Progenitor cell of endocrine pancreas (in vitro differentiated cells): Measurements from ENCODE around the gene ZNF554. TPM values are rescaled to one million over a fixed set of nuclear protein-coding genes. Genes with fewer than 3 reads are reported as not detected.
"Not testable (repeated sequence)": the region's sequence is repeated elsewhere in the genome, so short reads cannot be mapped to it uniquely, and the experiment has no call there.

ENCODE experiments used
- DNase-seq: peaks from one replicate; pipeline ENCODE4 v3.0.0; 2021; ENCODE audit warnings: low spot score; ENCODE audit not compliant: unreplicated experiment
- H3K27ac Mint-ChIP-seq: 2 replicates; pipeline ENCODE4 v1.8.0; 2021; ENCODE audit warnings: mild to moderate bottlenecking, moderate library complexity, mixed read lengths
- H3K27me3 Mint-ChIP-seq: 2 replicates; pipeline ENCODE4 v1.8.0; 2021; ENCODE audit warnings: mixed read lengths
- H3K36me3 Mint-ChIP-seq: 2 replicates; pipeline ENCODE4 v1.8.0; 2022; ENCODE audit warnings: mixed read lengths; ENCODE audit not compliant: insufficient read depth
- H3K4me1 Mint-ChIP-seq: 2 replicates; pipeline ENCODE4 v1.8.0; 2021; ENCODE audit warnings: low read depth, mixed read lengths
- H3K4me3 Mint-ChIP-seq: 2 replicates; pipeline ENCODE4 v1.8.0; 2021; ENCODE audit warnings: low read depth, mild to moderate bottlenecking, moderate library complexity, mixed read lengths
- H3K9me3 Mint-ChIP-seq: 2 replicates; pipeline ENCODE4 v1.8.0; 2021; ENCODE audit warnings: low read depth, mixed read lengths
- CTCF ChIP-seq: fragments of 200-600 bp; sonication (generic); IDR thresholded peaks from one replicate; pipeline ENCODE4 v1.5.0; 2021; ENCODE audit warnings: antibody characterized with exemption, mild to moderate bottlenecking; ENCODE audit not compliant: unreplicated experiment
- total RNA-seq: library from RNA; stranded (reverse); gene quantifications from 2 replicates; pipeline ENCODE4 v1.2.1, GENCODE V29; 2021

The ZNF554 gene
- total RNA-seq, 1 donor from 2014 or later, result 14.1 TPM

GRCh38 chr19:2788237-2788636 lies 31.4 kb upstream of the ZNF554 start:
- H3K4me3 Mint-ChIP-seq, result peak overlapping the region; percentile 47
- H3K27me3 Mint-ChIP-seq, result no peaks in the 10 kb centered on the region
- peaks cover 3% of the 10 kb centered on the region for H3K36me3 Mint-ChIP-seq
- no peaks in the 10 kb centered on the region for H3K9me3 Mint-ChIP-seq
- H3K27ac Mint-ChIP-seq, result no peak overlapping the region
- H3K4me1 Mint-ChIP-seq, result peaks cover 11% of the 10 kb centered on the region
- TF ChIP-seq CTCF, result no peak
- DNase-seq, result no peak

DNA sequence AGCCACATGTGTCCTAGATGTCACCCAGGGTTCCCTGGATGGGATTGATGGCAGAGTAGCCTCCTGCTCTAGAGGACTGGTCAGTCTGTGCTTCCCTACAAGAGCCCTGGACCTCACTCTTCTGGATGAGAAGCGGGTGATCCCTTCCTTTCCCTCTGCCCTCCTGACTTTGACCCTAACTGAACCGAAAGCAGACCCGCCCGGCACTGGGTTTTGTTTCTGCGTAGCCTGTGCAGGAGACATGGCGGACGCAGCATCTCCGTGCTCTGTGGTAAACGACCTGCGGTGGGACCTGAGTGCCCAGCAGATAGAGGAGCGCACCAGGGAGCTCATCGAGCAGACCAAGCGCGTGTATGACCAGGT lies 29.5 kb upstream of the ZNF554 start:
- Mint-ChIP-seq H3K4me3 (no peak overlapping the region), H3K9me3 (no peaks in the 10 kb centered on the region), H3K36me3 (peaks cover 6% of the 10 kb centered on the region), H3K27ac (no peak overlapping the region), H3K27me3 (no peaks in the 10 kb centered on the region), H3K4me1 (peaks cover 8% of the 10 kb centered on the region)
- DNase-seq, result no peak
- no peak for TF ChIP-seq CTCF

GRCh38 chr19:2790557-2791271 lies 29.0 kb upstream of the ZNF554 start:
- DNase-seq, result no peak
- TF ChIP-seq CTCF, result no peak
- H3K4me3 Mint-ChIP-seq, result no peak overlapping the region
- no peak overlapping the region for H3K27ac Mint-ChIP-seq
- peaks cover 7% of the 10 kb centered on the region for H3K4me1 Mint-ChIP-seq
- peaks cover 10% of the 10 kb centered on the region for H3K36me3 Mint-ChIP-seq
- H3K27me3 Mint-ChIP-seq, result no peaks in the 10 kb centered on the region
- H3K9me3 Mint-ChIP-seq, result no peaks in the 10 kb centered on the region

DNA sequence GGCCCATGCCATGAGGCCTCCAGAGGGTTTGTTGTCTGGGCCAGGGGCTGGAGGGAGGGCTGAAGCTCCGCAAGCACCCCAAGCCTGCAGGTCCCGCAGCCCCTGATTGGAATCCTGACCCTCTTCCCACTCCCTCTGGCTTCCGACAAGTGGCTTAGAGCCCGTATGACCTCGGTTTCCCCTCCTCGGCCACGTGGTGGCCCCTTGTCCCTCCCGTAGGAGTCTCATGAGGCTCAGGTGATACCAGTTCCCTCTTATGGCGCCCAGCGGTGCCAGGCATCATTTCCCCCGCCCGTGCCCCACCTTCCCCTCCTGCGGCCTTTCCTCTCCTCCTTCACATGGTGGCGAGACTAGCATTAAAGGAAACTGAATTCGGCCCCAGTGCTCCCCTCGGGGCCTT lies 28.2 kb upstream of the ZNF554 start:
- peaks cover 14% of the 10 kb centered on the region for H3K36me3 Mint-ChIP-seq
- H3K9me3 Mint-ChIP-seq, result no peaks in the 10 kb centered on the region
- TF ChIP-seq CTCF, result no peak
- H3K4me3 Mint-ChIP-seq, result no peak overlapping the region
- DNase-seq, result no peak
- H3K4me1 Mint-ChIP-seq, result peaks cover 4% of the 10 kb centered on the region
- H3K27ac Mint-ChIP-seq, result no peak overlapping the region
- H3K27me3 Mint-ChIP-seq, result no peaks in the 10 kb centered on the region

- Mint-ChIP-seq H3K27ac (peak overlapping the region; percentile 62), H3K4me3 (no peak overlapping the region), H3K27me3 (no peaks in the 10 kb centered on the region), H3K9me3 (no peaks in the 10 kb centered on the region), H3K4me1 (peaks cover 4% of the 10 kb centered on the region), H3K36me3 (peaks cover 14% of the 10 kb centered on the region)
- no peak for TF ChIP-seq CTCF
- DNase-seq, result no peak
These were observed 27.8 kb upstream of the ZNF554 start for GRCh38 chr19:2791876-2792275.

DNA sequence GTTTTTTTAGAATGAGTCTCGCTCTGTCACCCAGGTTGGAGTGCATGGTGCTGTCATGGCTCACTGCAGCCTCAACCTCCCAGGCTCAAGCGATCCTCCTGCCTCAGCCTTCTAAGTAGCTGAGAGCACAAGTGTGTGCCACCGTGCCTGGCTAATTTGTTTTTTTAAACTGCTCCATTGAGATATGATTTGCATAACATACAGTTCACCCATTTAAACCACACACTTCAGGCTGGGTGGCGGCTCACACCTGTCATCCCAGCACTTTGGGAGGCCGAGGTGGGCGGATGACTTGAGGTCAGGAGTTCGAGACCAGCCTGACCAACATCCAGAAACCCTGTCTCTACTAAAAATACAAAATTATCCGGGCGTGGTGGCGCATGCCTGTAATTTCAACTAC lies 27.0 kb upstream of the ZNF554 start:
- peaks cover 16% of the 10 kb centered on the region for H3K36me3 Mint-ChIP-seq
- not testable (repeated sequence) for DNase-seq, H3K27ac Mint-ChIP-seq, H3K27me3 Mint-ChIP-seq, H3K4me3 Mint-ChIP-seq, H3K4me1 Mint-ChIP-seq, H3K9me3 Mint-ChIP-seq
